Uterus (tissue), 4 donors: ENCODE data around the gene PBX1. TPM values are rescaled to one million over a fixed set of nuclear protein-coding genes. Genes with fewer than 3 reads are reported as not detected.
A peak's percentile ranks its signal among the peaks of the same experiment; 100 is the strongest.

ENCODE experiments used
- DNase-seq, 2 donors: peaks; one replicate each; pipeline ENCODE4 v3.0.0-alpha.2; 2019 to 2020
- H3K27ac ChIP-seq, 2 donors: fragments of 200-600 bp; sonication (generic); 1 replicate in 1 of 2; 2 replicates in 1 of 2; pipeline ENCODE4 v1.5.1; 2016 to 2018
- H3K27me3 ChIP-seq, 2 donors: fragments of 200-600 bp; sonication (generic); one replicate each; pipeline ENCODE4 v1.5.1; 2018 to 2019; ENCODE audit warnings: control low read depth in 1 of 2
- H3K36me3 ChIP-seq, 2 donors: fragments of 200-600 bp; sonication (generic); one replicate each; pipeline ENCODE4 v1.5.1; 2019; ENCODE audit warnings: control low read depth in 1 of 2
- H3K4me1 ChIP-seq, 2 donors: fragments of 200-600 bp; sonication (generic); one replicate each; pipeline ENCODE4 v1.5.1; 2018 to 2019; ENCODE audit warnings: control low read depth in 1 of 2
- H3K4me3 ChIP-seq, 2 donors: fragments of 200-600 bp; sonication (generic); 1 replicate in 1 of 2; 2 replicates in 1 of 2; pipeline ENCODE4 v1.5.1; 2018 to 2019; ENCODE audit warnings: mild to moderate bottlenecking in 1 of 2
- H3K9me3 ChIP-seq, 2 donors: fragments of 200-600 bp; sonication (generic); one replicate each; pipeline ENCODE4 v1.5.1; 2019; ENCODE audit warnings: control low read depth in 1 of 2
- CTCF ChIP-seq, 4 experiments: fragments of 200-600 bp in 2 of 4; fragments of 450-650 bp in 2 of 4; sonication (generic) in 2 of 4; IDR thresholded peaks; one replicate each; pipeline ENCODE4 v1.5.1; 2016 to 2019; ENCODE audit warnings: antibody characterized with exemption in 4 of 4, mild to moderate bottlenecking in 2 of 4, moderate library complexity in 1 of 4
- POLR2A ChIP-seq, 2 donors: fragments of 450-650 bp; IDR thresholded peaks; one replicate each; pipeline ENCODE4 v1.6.1; 2016; ENCODE audit warnings: antibody characterized with exemption in 2 of 2, mild to moderate bottlenecking in 1 of 2, moderate library complexity in 1 of 2
- intact Hi-C: fragments of 100-400 bp; cut with DNase I; formaldehyde crosslinking; loops from one replicate; pipeline ENCODE4 v1.15.1; 2023; ENCODE audit warnings: low total_unique reads
- total RNA-seq, 4 donors: library from RNA; depleted of rRNA in 3 of 4; stranded (reverse); fragments of >200 nt in 3 of 4; gene quantifications; one replicate each; pipeline versions ENCODE4 v1.1.0 to v1.2.4, GENCODE V29; 2014 to 2023
- donor health status: DM: yes; HTN: yes; CAD: no.

Gene PBX1
- total RNA-seq, 4 donors from 2014 or later, result 122 to 831 (median 207) TPM

DNA sequence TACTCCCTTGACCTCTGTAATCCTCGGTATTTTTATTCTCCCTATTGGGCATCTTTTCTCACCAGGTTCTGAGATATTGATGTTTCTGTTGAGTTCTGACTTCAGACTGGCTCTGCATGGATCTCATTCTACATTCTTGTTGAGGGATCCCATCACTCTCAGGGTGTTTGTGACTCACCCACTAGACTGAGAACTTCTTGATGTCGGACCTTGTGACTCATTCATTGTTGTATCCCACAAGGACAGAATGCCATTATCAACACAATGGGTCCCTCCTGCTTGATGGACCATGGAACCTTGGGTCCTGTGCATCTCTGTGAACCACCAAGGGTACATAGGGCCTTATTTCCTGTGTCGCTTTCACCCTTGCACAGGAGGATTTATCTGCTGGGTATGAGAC is 174.1 kb downstream of the PBX1 start:
- Histone ChIP-seq H3K9me3 (no peaks in the 10 kb centered on the region), H3K27me3 (no peaks in the 10 kb centered on the region), H3K4me3 (no peak overlapping the region), H3K36me3 (no peaks in the 10 kb centered on the region), H3K4me1 (peaks cover 0 to 6% of the 10 kb centered on the region in 2 donors), H3K27ac (peak overlapping the region in 1 of 2 donors; percentile 29)
- intact Hi-C loops, result no loop called here
- DNase-seq, result no peak
- TF ChIP-seq CTCF (IDR thresholded peaks at IDR 0.05) (no peak), POLR2A (IDR thresholded peaks at IDR 0.05) (no peak)

DNA sequence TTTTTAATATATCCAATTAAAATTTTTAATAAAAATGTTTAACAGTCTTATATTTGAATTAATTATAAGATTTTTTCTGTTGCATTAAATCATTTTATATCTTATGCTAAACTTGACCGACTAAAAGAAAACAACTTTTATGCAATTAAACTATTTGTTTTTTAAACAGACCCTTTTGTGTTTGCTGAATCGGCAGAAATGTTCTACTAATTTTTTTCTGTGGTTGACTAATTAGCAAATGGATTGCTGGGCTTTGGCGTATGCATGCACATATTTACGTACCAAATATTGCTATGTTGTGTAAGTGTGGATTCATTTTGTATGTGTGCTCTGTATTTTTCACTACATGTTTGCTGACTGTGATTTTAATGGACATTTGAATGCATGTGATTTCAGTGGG is 174.8 kb downstream of the PBX1 start:
- Histone ChIP-seq H3K4me1 (peaks cover 0 to under 1% of the 10 kb centered on the region in 2 donors), H3K36me3 (no peaks in the 10 kb centered on the region), H3K4me3 (no peak overlapping the region), H3K9me3 (no peaks in the 10 kb centered on the region), H3K27me3 (no peaks in the 10 kb centered on the region), H3K27ac (no peak overlapping the region)
- no peak for TF ChIP-seq POLR2A (IDR thresholded peaks at IDR 0.05)
- no peak for TF ChIP-seq CTCF (IDR thresholded peaks at IDR 0.05)
- intact Hi-C loops, result no loop called here
- no peak for DNase-seq

DNA sequence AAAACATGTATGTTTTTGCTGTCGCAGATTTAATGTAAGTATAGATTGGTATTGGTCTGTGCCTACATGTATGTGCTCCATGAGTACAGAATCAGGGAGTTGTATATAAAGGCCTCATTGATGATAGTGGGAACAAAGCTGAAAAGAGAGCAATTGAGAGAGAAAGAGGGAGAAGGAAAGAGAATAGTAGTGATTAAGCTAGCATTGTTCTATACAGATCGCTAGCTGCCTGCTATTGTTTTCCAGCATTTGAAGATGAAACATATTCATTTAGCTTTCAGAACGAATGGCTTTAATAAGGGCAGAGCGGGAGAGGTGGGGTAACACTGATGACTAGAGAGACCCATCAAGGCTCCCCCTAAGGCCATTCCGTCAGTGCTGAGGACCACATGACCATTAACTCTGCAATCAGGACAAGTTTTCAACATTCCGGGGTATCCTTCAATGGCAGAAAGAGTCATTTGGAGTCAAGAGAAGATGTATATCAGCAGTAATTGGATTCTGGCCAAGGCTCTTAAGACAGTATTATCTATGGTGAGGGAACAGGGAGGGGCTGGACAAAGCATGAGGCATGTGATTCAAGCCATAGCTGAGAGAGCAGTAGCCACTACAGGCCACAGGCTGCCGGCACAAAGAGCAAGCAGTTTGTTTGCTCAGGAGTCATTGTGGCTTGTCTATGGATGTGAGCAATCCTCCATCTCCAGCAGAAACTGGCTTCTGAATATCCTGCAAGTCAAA is 176.5 kb downstream of the PBX1 start:
- Histone ChIP-seq H3K9me3 (no peaks in the 10 kb centered on the region), H3K27me3 (no peaks in the 10 kb centered on the region), H3K27ac (peak overlapping the region; percentile 40 to 59), H3K4me1 (no peaks in the 10 kb centered on the region), H3K4me3 (no peak overlapping the region), H3K36me3 (no peaks in the 10 kb centered on the region)
- intact Hi-C loops, result no loop called here
- TF ChIP-seq POLR2A (IDR thresholded peaks at IDR 0.05), result no peak
- TF ChIP-seq CTCF (IDR thresholded peaks at IDR 0.05), result no peak
- DNase-seq, result no peak

DNA sequence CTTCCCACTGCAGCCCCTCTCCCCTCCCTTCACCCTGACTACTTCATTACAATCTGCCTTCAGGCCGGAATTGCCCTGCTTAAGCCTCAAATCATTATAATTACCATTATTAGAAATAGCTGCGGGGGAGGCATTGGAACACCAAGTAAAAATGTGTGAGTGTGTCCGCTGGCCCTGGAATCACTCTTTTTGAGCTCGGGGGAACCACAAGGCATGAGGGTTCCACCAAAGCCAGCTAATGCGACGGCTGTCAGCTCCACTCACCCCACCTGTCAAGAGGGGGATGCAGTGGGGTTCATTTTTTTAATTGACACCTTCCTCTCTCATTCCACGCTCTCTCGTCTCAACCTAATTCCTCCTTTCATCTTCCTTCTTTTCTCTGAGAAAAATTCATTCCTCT is 177.2 kb downstream of the PBX1 start:
- peak overlapping the region; percentile 40 to 59 for H3K27ac ChIP-seq
- TF ChIP-seq POLR2A (IDR thresholded peaks at IDR 0.05) (no peak), CTCF (IDR thresholded peaks at IDR 0.05) (no peak)
- no peak for DNase-seq
- H3K36me3 ChIP-seq, result no peaks in the 10 kb centered on the region
- H3K4me1 ChIP-seq, result no peaks in the 10 kb centered on the region
- no peak overlapping the region for H3K4me3 ChIP-seq
- H3K27me3 ChIP-seq, result no peaks in the 10 kb centered on the region
- intact Hi-C loops, result no loop called here
- no peaks in the 10 kb centered on the region for H3K9me3 ChIP-seq

DNA sequence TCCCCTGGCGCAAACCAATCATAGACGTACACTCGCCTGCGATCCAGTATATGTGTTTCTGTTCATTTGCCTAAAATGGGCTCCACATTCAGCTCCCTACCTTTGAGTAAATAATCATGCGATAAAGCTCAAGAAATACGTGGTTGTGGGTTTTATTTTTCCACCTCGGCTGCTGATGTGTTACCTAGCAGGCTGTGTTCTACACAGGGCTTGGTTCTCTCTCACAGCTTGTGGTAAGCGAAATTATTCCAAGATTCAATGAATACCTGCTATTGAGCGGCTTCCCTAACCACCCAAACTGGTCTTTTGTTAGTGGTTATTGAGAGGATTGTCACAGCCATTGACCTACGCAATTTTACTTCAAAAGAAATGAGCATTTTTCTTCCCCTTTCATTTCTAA is 180.2 kb downstream of the PBX1 start:
- DNase-seq, result no peak
- TF ChIP-seq CTCF (IDR thresholded peaks at IDR 0.05) (no peak), POLR2A (IDR thresholded peaks at IDR 0.05) (no peak)
- H3K4me1 ChIP-seq, result no peaks in the 10 kb centered on the region
- H3K27ac ChIP-seq, result no peak overlapping the region
- H3K27me3 ChIP-seq, result no peaks in the 10 kb centered on the region
- H3K36me3 ChIP-seq, result no peaks in the 10 kb centered on the region
- intact Hi-C loops, result no loop called here
- H3K4me3 ChIP-seq, result no peak overlapping the region
- H3K9me3 ChIP-seq, result no peaks in the 10 kb centered on the region
